HG03342 (cell line): ENCODE measurements around the gene EFCAB10.
"Not testable (repeated sequence)": the region's sequence is repeated elsewhere in the genome, so short reads cannot be mapped to it uniquely, and the experiment has no call there.

Experiments used
- ATAC-seq: cut with Tn5 transposase; IDR thresholded peaks from one replicate; pipeline ENCODE4 v1.9.1; 2021; ENCODE audit warnings: mild to moderate bottlenecking, moderate library complexity; ENCODE audit not compliant: unreplicated experiment

The EFCAB10 gene

GRCh38 chr7:105531792-105532671, 49.3 kb downstream of the EFCAB10 start, which contains the start of gene RINT1:
Gene RINT1 (plus strand): TSS chr7:105532201. CDS start chr7:105532316, 115 bp downstream.
- ATAC-seq: peak; percentile 87

DNA sequence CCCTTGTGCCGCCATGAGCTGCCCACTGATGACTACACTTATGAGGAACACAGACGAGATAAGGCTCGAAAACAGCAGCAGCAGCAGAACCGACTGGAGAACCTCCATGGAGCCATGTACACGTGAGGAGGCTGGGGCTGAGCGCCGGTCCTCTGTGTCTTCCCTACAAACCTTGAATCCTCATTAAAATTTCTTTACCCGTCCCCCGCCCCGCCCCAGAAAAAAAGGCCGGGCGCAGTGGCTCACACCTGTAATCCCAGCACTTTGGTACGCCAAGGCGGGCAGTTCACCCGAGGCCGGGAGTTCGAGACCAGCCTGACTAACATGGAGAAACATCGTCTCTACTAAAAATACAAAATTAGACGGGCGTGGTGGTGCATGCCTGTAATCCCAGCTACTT, 50.7 kb downstream of the EFCAB10 start:
- ATAC-seq: no peak

DNA sequence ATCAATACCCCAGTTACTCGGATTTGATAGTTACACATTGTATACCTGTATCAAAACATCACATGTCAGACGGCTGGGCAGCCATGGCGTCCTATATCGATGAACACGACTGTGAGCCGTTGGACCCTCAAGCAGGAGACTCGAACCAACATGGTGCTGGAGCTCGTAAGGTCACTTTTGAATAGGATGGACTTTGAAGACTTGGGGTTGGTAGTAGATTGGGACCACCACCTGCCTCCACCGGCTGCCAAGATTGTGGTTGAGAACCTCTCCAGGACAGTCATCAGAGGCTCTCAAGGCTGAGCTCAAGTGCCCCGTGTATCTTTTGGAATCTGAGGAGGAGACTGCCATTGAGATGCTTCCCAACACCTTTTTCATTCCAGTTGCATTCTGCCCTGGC, 51.2 kb downstream of the EFCAB10 start:
- no peak for ATAC-seq

GRCh38 chr7:105527737-105528136, 53.6 kb downstream of the EFCAB10 start:
- ATAC-seq: not testable (repeated sequence)

DNA sequence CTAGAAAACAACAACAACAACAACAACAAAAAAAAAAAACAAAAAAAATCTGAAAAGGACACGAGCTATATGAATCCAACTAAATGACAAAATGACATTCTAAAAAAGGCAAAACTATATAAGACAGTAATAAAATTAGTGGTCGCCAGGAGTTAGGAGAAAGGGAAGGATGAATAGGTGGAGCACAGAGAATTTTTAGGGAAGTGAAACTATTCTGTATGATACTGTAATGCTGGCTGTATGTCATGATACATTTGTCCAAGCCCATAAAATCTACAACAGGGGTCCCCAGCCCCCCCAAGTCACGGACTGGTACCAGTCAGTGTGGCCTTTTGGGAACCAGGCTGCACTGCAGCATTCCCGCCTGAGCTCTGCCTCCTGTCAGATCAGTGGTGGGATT, 56.5 kb downstream of the EFCAB10 start:
- no peak for ATAC-seq

- not testable (repeated sequence) for ATAC-seq
Observed at GRCh38 chr7:105524423-105524822, 56.9 kb downstream of the EFCAB10 start.

- peak; percentile 83 for ATAC-seq
Observed at GRCh38 chr7:105521717-105522463, 59.4 kb downstream of the EFCAB10 start, which contains the start of gene PUS7. Gene PUS7 (minus strand): TSS chr7:105522271. CDS start chr7:105508512, 13,759 bp downstream.

DNA sequence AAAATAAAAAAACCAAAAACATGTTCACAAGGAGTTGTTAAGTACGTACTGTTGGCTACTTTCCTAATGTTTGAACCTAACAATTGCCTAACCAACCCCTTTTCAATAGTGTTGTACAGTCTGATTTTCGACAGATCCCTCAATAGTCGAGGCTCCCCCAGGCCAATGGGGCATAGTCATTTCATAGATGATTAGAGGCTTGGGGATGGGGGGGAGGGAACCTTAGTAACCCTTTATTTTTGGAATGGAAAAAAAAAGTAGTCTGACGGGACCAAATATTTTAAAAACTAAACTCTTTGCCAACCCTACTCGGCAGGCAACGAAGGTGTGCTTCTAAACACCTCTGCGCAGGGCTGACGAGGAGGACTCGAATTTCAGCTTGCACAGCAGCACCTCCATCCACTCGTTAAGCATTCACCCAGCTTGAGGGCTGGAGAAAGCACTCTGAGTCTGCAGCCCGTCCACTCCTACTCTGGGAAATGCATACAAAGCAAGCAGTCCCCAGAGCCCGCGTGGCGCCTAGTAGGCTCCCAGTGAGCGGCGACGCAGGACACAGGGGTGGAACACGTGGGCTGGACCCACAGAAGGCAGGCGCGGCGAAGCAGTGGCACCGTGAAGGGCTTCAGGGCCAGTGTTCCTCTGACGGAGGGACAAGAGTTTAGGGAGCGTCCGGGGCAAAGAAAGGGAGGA, 60.1 kb downstream of the EFCAB10 start:
- peak; percentile 24 for ATAC-seq

DNA sequence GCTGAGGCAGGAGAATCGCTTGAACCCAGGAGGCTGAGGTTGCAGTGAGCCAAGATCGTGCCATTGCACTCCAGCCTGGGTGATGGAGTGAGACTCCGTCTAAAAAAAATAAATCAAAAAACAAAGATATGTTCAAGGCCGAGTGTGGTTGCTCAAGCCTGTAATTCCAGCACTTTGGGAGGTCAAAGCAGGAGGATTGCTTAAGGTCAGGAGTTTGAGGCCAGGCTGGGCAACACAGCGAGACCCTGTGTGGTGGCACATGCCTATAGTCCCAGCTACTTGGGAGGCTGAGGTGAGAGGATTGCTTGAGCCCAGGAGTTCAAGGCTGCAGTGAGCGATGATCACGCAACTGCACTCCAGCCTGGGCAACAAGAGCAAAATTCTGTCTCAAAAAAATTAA, 60.7 kb downstream of the EFCAB10 start:
- not testable (repeated sequence) for ATAC-seq

DNA sequence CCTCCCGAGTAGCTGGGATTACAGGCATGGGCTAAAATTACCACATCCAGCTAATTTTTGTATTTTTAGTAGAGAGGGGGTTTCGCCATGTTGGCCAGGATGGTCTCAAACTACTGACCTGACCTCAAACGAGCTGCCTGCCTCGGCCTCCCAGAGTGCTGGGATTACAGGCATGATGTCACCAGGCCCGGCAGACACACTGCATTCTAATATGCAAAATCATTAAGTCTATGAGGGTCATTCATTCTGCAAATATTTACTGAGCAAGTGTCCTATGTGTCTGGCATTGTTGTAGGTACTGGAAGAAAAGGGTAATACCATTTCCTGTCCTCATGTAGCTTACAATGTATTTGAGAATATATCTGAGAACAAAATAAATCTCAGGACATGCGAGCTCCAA, 61.9 kb downstream of the EFCAB10 start:
- no peak for ATAC-seq

DNA sequence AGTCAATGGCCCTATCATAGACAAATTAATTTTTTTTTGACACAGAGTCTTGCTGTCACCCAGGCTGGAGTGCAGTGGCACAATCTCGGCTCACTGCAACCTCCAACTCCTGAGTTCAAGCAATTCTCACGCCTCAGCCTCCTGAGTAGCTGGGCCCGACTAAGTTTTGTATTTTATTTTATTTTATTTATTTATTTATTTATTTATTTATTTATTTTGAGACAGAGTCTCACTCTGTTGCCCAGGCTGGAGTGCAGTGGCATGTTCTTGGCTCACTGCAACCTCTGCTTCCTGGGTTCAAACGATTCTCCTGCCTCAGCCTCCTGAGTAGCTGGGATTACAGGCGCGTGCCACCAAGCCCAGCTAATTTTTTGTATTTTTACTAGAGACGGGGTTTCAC, 65.7 kb downstream of the EFCAB10 start:
- ATAC-seq: not testable (repeated sequence)
